ENCODE results near the gene EFCAB6. TPM values are rescaled to one million over a fixed set of nuclear protein-coding genes. Genes with fewer than 3 reads are reported as not detected.

Gene EFCAB6
- total and polyA plus RNA-seq, 2 donors (not counting 1 experiment from before 2014, with no cell fraction given), result 0.07 to 0.10 TPM

- H2AFZ ChIP-seq (ENCODE audit: insufficient read depth, low read depth, low read length, poor library complexity, severe bottlenecking), result no peak overlapping the region
- intact Hi-C loops (cut with micrococcal nuclease), result no loop called here
- Mint-ChIP-seq H3K4me3 (no peak overlapping the region), H3K9me3 (ENCODE audit: insufficient read depth) (no peaks in the 10 kb centered on the region), H3K4me1 (no peaks in the 10 kb centered on the region), H3K27ac (no peak overlapping the region), H3K27me3 (peaks cover 16% of the 10 kb centered on the region)
- DNase-seq (no peak), ATAC-seq (ENCODE audit: low read depth) (no peak)
- ChIA-PET POLR2A (no interaction called here), CTCF (no interaction called here)
- no peaks in the 10 kb centered on the region for H3K36me3 ChIP-seq (replicated peaks in 1 of 2; ENCODE audit: control extremely low read depth in 1 of 2, control insufficient read depth in 1 of 2, extremely low read depth in 1 of 2, insufficient read depth in 2 of 2, low read length in 1 of 2)
- peaks cover 0 to 3% (median 0%) of the 10 kb centered on the region in 3 donors for H3K9me3 ChIP-seq (ENCODE audit: control extremely low read depth in 1 of 3, control insufficient read depth in 2 of 3, insufficient read depth in 1 of 3, low read length in 2 of 3)
- no peak for TF ChIP-seq EZH2 (IDR thresholded peaks at IDR 0.05; ENCODE audit: borderline replicate concordance, insufficient read depth, low read depth, low read length, poor library complexity, severe bottlenecking)
- TF ChIP-seq CTCF (IDR thresholded peaks at IDR 0.05), result no peak
- no peak overlapping the region for H3K4me3 ChIP-seq (ENCODE audit: control extremely low read depth in 1 of 5, extremely low read depth in 1 of 5, insufficient read depth in 1 of 5, low read depth in 2 of 5, low read length in 4 of 5)
- no peaks in the 10 kb centered on the region for H4K20me1 ChIP-seq (ENCODE audit: control insufficient read depth, insufficient read depth, low read length, poor library complexity, severe bottlenecking)
- H3K27ac ChIP-seq (ENCODE audit: low read length in 2 of 2), result no peak overlapping the region
- no peaks in the 10 kb centered on the region for H3K79me2 ChIP-seq (ENCODE audit: control insufficient read depth, insufficient read depth, low read length)
- H3K9ac ChIP-seq (ENCODE audit: low read length), result no peak overlapping the region
- WGBS (ENCODE audit: insufficient coverage), result 90% methylated on average over 7 of the region's 11 CpGs
- H3K27me3 ChIP-seq (replicated peaks in 1 of 4; ENCODE audit: control extremely low read depth in 1 of 4, control insufficient read depth in 3 of 4, insufficient read depth in 4 of 4, low read length in 3 of 4), result no peaks in the 10 kb centered on the region
- no peaks in the 10 kb centered on the region for H3K4me1 ChIP-seq (ENCODE audit: control insufficient read depth in 2 of 2, insufficient read depth in 2 of 2, low read length in 2 of 2)
- H3K4me2 ChIP-seq (replicated peaks; ENCODE audit: low read depth, low read length, poor library complexity, severe bottlenecking), result no peak overlapping the region
These were observed 256.3 kb downstream of the EFCAB6 start for GRCh38 chr22:43555561-43556515.

DNA sequence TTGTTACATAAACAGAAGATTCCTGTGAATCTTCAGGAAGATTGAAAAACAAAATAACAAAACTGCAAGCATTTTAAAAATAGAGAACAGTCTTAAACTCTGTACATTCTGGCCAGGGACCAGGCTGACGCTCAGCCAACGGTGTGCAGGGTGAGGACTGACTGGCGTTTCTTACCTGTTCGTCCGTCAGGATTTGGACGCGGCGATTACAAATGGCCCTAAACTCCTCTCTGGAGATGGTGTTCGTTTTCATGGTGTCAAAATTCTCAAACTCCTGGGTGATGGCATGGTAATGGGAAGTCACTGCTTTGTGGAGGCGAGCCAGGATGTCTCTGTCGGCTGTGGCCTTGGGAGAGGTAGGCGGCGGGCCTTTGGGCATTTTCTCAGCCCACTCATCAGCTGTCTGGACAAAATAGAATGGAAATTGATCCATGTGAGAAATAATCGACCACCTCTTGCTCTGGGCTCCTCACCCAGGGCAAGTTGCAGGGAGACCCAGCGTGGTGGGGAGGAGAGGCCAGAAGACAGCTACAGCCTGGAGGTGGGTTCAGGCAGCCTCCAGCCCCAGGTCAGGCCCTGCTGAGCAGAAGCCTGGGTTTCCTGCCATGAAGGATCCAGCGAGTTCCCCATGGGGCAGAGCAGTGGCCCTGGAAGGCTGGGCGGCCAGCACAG lies 257.3 kb downstream of the EFCAB6 start:
- Histone ChIP-seq H2AFZ (ENCODE audit: insufficient read depth, low read depth, low read length, poor library complexity, severe bottlenecking) (no peak overlapping the region), H3K36me3 (replicated peaks in 1 of 2; ENCODE audit: control extremely low read depth in 1 of 2, control insufficient read depth in 1 of 2, extremely low read depth in 1 of 2, insufficient read depth in 2 of 2, low read length in 1 of 2) (no peaks in the 10 kb centered on the region), H3K9ac (ENCODE audit: low read length) (no peak overlapping the region), H3K4me3 (ENCODE audit: control extremely low read depth in 1 of 5, extremely low read depth in 1 of 5, insufficient read depth in 1 of 5, low read depth in 2 of 5, low read length in 4 of 5) (no peak overlapping the region), H3K9me3 (ENCODE audit: control extremely low read depth in 1 of 3, control insufficient read depth in 2 of 3, insufficient read depth in 1 of 3, low read length in 2 of 3) (peaks cover 0 to 3% (median 0%) of the 10 kb centered on the region in 3 donors), H3K4me2 (replicated peaks; ENCODE audit: low read depth, low read length, poor library complexity, severe bottlenecking) (no peak overlapping the region), H3K27ac (ENCODE audit: low read length in 2 of 2) (no peak overlapping the region), H3K4me1 (ENCODE audit: control insufficient read depth in 2 of 2, insufficient read depth in 2 of 2, low read length in 2 of 2) (no peaks in the 10 kb centered on the region), H3K79me2 (ENCODE audit: control insufficient read depth, insufficient read depth, low read length) (no peaks in the 10 kb centered on the region), H4K20me1 (ENCODE audit: control insufficient read depth, insufficient read depth, low read length, poor library complexity, severe bottlenecking) (no peaks in the 10 kb centered on the region), H3K27me3 (replicated peaks in 1 of 4; ENCODE audit: control extremely low read depth in 1 of 4, control insufficient read depth in 3 of 4, insufficient read depth in 4 of 4, low read length in 3 of 4) (no peaks in the 10 kb centered on the region)
- H3K27me3 Mint-ChIP-seq, result peaks cover 16% of the 10 kb centered on the region
- no peak overlapping the region for H3K27ac Mint-ChIP-seq
- no peak for DNase-seq
- no peak for ATAC-seq (ENCODE audit: low read depth)
- ChIA-PET POLR2A (no interaction called here), CTCF (no interaction called here)
- WGBS (ENCODE audit: insufficient coverage), result 92% methylated on average over 17 of the region's 17 CpGs
- intact Hi-C loops (cut with micrococcal nuclease), result no loop called here
- TF ChIP-seq EZH2 (IDR thresholded peaks at IDR 0.05; ENCODE audit: borderline replicate concordance, insufficient read depth, low read depth, low read length, poor library complexity, severe bottlenecking) (no peak), CTCF (IDR thresholded peaks at IDR 0.05) (no peak)
- H3K9me3 Mint-ChIP-seq (ENCODE audit: insufficient read depth), result no peaks in the 10 kb centered on the region
- H3K4me3 Mint-ChIP-seq, result no peak overlapping the region
- no peaks in the 10 kb centered on the region for H3K4me1 Mint-ChIP-seq
